Lower leg skin (tissue), 4 donors: ENCODE results near the gene WDFY2. TPM values are rescaled to one million over a fixed set of nuclear protein-coding genes. Genes with fewer than 3 reads are reported as not detected.
A peak's percentile ranks its signal among the peaks of the same experiment; 100 is the strongest.
"Not testable (repeated sequence)": the region's sequence is repeated elsewhere in the genome, so short reads cannot be mapped to it uniquely, and the experiment has no call there.

ENCODE experiments used
- DNase-seq, 2 donors: peaks; one replicate each; pipeline ENCODE4 v3.0.0-alpha.2; 2019; ENCODE audit warnings: low spot score in 2 of 2
- H3K4me3 ChIP-seq: fragments of 200-600 bp; sonication (generic); 2 replicates; pipeline ENCODE4 v1.5.1; 2017; ENCODE audit warnings: mild to moderate bottlenecking, low read depth; ENCODE audit not compliant: poor library complexity, severe bottlenecking
- CTCF ChIP-seq, 3 donors: fragments of 450-650 bp; IDR thresholded peaks; one replicate each; pipeline ENCODE4 v1.5.1; 2016; ENCODE audit warnings: antibody characterized with exemption in 3 of 3, mild to moderate bottlenecking in 3 of 3, moderate library complexity in 2 of 3
- POLR2A ChIP-seq, 2 donors: fragments of 450-650 bp; IDR thresholded peaks; one replicate each; pipeline ENCODE4 v1.6.1; 2016 to 2017; ENCODE audit warnings: antibody characterized with exemption in 2 of 2, mild to moderate bottlenecking in 1 of 2, moderate library complexity in 1 of 2
- WGBS, 2 donors: methylation state at CpG; one replicate each; pipeline ENCODE4 v1.1.5; 2018; 5-methylcytosine and 5-hydroxymethylcytosine counted together
- intact Hi-C: fragments of 100-400 bp; cut with DNase I; formaldehyde crosslinking; loops from one replicate; pipeline ENCODE4 v1.15.0; 2023; ENCODE audit warnings: low total_unique reads
- total RNA-seq, 4 donors: library from RNA; depleted of rRNA; stranded (reverse); fragments of >200 nt; gene quantifications; one replicate each; pipeline ENCODE4 v1.1.0, GENCODE V29; 2016

WDFY2 gene
- total RNA-seq, 4 donors from 2014 or later: 20.1 to 40.3 (median 22.4) TPM

- no peak for TF ChIP-seq CTCF (IDR thresholded peaks at IDR 0.05)
- H3K4me3 ChIP-seq: no peak overlapping the region
- intact Hi-C loops: no loop called here
- peak in 1 of 2 donors; percentile 76 for DNase-seq
- whole genome bisulfite sequencing, 2 donors: 25 to 35% methylated on average over 10 of the region's 10 CpGs
Measured at GRCh38 chr13:51557875-51558612, 26.2 kb upstream of the WDFY2 start.

GRCh38 chr13:51559946-51560735 lies 24.1 kb upstream of the WDFY2 start:
- TF ChIP-seq POLR2A (IDR thresholded peaks at IDR 0.05): no peak
- TF ChIP-seq CTCF (IDR thresholded peaks at IDR 0.05): no peak
- H3K4me3 ChIP-seq: no peak overlapping the region
- WGBS, 2 donors: 55 to 71% methylated on average over 1 of the region's 1 CpG
- DNase-seq: no peak
- intact Hi-C loops: no loop called here

DNA sequence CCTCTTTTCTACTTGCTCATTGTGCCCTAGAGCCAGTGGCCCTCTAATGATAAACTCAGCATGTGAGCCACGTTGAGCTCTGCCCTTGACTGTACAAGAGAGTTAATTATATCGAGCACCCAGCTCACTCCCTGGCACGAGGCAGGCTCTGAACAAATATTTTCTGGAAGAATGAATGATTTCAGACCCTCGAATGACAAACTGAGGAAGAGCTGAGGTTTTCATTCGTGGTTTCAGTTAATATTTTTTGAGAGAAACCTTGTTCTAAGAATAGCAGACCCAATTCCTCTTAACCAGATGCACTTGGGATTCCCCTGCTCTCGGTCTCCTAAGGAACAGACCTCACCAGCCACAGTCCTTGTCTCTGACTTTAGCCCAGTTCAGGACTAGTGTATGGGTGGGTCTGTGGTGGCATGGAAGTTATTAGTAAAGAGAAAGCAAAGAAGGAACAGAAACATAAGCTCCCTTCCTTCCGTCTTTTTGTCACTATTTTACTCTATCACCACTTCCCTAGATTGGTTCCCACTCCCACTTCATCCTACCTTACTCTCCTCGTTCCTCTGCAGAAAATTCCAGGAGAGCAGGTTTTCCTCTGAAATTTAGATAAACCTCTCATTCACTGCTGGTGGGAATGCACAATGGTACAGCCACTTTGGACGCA lies 22.1 kb upstream of the WDFY2 start:
- WGBS, 2 donors: 76 to 77% methylated on average over 9 of the region's 9 CpGs
- no peak for DNase-seq
- intact Hi-C loops: no loop called here
- TF ChIP-seq CTCF (IDR thresholded peaks at IDR 0.05) (no peak), POLR2A (IDR thresholded peaks at IDR 0.05) (no peak)
- no peak overlapping the region for H3K4me3 ChIP-seq

GRCh38 chr13:51564252-51564651 lies 20.0 kb upstream of the WDFY2 start:
- intact Hi-C loops: no loop called here
- DNase-seq: no peak
- WGBS, 2 donors: 74% methylated on average over 3 of the region's 3 CpGs
- no peak overlapping the region for H3K4me3 ChIP-seq
- TF ChIP-seq CTCF (IDR thresholded peaks at IDR 0.05) (no peak), POLR2A (IDR thresholded peaks at IDR 0.05) (no peak)

- TF ChIP-seq POLR2A (IDR thresholded peaks at IDR 0.05) (no peak), CTCF (IDR thresholded peaks at IDR 0.05) (no peak)
- DNase-seq: peak in 1 of 2 donors; percentile 72
- 75 to 100% methylated on average over 1 of the region's 1 CpG for WGBS, 2 donors
- intact Hi-C loops: no loop called here
- H3K4me3 ChIP-seq: no peak overlapping the region
Measured at GRCh38 chr13:51564671-51565070, 19.6 kb upstream of the WDFY2 start.

DNA sequence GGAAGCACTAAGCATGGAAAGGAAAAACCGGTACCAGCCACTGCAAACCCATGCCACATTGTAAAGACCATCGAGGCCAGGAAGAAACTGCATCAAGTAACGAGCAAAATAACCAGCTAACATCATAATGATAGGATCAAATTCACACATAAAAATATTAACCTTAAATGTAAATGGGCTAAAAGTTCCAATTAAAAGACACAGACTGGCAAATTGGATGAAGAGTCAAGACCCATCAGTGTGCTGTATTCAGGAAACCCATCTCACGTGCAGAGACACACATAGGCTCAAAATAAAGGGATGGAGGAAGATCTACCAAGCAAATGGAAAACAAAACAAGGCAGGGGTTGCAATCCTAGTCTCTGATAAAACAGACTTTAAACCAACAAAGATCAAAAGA lies 15.3 kb upstream of the WDFY2 start:
- DNase-seq, H3K4me3 ChIP-seq, intact Hi-C loops: not testable (repeated sequence)
- WGBS, 2 donors: 88 to 91% methylated on average over 4 of the region's 4 CpGs
